ENCODE measurements around the gene MMAA.

GRCh38 chr4:145589916-145590702 is 29.1 kb upstream of the MMAA start:
- TF ChIP-seq, protein P1, sequence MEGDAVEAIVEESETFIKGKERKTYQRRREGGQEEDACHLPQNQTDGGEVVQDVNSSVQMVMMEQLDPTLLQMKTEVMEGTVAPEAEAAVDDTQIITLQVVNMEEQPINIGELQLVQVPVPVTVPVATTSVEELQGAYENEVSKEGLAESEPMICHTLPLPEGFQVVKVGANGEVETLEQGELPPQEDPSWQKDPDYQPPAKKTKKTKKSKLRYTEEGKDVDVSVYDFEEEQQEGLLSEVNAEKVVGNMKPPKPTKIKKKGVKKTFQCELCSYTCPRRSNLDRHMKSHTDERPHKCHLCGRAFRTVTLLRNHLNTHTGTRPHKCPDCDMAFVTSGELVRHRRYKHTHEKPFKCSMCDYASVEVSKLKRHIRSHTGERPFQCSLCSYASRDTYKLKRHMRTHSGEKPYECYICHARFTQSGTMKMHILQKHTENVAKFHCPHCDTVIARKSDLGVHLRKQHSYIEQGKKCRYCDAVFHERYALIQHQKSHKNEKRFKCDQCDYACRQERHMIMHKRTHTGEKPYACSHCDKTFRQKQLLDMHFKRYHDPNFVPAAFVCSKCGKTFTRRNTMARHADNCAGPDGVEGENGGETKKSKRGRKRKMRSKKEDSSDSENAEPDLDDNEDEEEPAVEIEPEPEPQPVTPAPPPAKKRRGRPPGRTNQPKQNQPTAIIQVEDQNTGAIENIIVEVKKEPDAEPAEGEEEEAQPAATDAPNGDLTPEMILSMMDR (IDR thresholded peaks at IDR 0.05; ENCODE audit: poor library complexity, severe bottlenecking): no peak
- TF ChIP-seq POLR2AphosphoS5 (IDR thresholded peaks at IDR 0.05) (no peak), EP300 (conservative IDR thresholded peaks at IDR 0.05; ENCODE audit: poor library complexity, severe bottlenecking) (no peak), EZH2 (IDR thresholded peaks at IDR 0.05; ENCODE audit: borderline replicate concordance, insufficient read depth, low read length, poor library complexity, severe bottlenecking) (no peak), RAD21 (conservative IDR thresholded peaks at IDR 0.05) (no peak), TAF1 (IDR thresholded peaks at IDR 0.05; ENCODE audit: low read depth) (no peak), REST (IDR thresholded peaks at IDR 0.05; ENCODE audit: borderline replicate concordance) (no peak), SMC3 (conservative IDR thresholded peaks at IDR 0.05; ENCODE audit: poor library complexity) (no peak), MXI1 (conservative IDR thresholded peaks at IDR 0.05; ENCODE audit: poor library complexity, severe bottlenecking) (no peak)

Measured in neural cell (in vitro differentiated cells).